ENCODE data around the gene PTPRN2.

The PTPRN2 gene

DNA sequence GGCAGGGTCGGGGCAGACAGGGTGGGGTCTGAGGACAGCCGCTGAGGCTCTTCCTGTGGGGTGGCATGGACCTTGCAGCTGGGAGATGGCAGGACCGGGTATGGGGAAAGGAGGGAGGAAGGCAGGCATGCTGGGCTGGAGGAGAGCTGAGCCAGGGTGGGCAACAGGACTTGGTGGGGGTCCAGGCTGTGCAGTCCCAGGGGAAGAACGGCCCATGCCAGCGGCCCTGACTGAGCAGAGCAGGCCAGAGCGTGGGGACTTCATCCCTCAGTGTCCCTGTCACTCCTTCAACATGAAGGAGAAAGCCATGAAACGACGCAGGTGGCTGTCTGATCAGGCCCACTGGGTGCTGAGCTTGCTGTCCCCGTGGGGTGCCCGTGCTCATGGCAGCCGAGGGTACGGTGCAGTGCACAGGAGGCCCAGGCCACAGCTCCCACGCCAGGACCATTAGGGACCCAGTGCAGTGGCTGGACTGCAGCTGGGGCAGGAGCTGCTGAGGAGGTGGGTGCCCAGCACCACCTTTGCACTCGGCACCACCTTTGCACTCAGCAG lies 519.6 kb downstream of the PTPRN2 start:
- DNase-seq (ENCODE audit: low spot score) = no peak

DNA sequence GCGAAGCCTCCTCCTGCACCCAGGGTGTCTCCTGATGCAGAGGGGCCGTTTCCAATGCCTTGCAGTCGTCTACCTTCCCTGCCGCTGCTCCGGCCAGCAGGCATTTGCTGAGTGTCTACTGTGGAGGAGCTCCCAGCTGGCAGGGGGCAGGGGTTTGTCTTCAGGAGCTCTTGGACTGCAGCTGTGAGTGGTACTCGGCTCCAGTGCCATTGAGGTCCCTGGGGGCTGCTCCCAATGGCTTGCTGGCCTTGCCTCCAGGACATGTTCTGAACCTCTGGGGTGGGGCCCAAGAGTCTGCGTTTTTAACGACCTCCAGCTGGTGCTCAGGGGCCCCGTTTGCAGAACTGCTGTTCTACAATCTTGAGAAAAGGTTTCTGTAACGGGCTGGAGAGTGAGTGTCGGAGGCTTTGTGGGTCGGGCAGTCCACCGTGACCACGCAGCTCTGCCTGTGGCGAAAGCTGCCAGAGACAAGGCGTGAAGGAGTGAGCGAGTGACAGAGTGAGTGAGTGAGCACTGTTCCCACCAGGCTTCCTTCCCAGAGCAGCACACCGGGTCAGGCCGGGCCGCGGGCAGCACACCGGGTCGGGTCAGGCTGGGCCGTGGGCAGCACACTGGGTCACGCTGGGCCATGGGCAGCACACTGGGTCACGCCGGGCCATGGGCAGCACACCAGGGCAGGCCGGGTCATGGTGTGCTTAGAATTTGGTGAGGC lies 520.2 kb downstream of the PTPRN2 start:
- no peak for DNase-seq (ENCODE audit: low spot score)

DNA sequence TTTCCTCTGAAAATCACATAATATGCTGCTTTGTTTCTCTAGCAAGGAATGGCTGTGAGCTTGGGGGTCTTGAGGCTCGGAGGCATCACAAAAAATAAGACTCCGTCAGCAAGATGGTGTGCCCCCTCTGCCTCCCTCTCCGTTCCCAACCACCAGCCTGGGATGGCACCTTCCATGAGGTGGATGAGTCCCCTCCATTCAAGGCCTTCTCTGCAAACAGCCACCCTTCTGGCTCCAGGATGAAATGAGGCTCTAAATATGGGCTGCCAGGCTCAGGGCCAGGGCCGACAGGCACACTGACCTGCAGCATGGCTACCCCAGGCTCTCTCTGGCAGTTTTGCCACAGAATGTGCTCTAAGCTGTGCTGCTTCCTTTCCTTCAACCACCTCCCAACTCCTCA lies 521.5 kb downstream of the PTPRN2 start:
- no peak for DNase-seq (ENCODE audit: low spot score)

DNA sequence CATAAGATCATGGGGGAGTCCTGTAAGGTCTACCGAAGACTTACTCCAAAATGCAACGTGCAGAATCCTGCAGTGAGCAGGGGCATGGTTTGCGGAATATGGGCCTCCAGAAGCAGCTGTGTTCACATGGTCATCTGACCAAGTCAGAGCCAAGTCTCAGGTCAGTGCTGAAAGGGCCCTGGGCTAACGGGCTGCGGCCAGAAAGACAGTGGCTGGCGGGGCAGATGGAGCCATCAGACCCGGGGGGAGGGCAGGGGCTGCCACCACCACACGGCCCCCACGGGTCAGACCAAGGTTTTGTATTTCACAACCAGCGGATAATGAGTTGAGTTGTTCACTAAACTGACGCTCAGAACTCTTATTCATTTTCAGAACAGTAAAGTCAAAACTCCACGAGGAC lies 522.3 kb downstream of the PTPRN2 start:
- DNase-seq (ENCODE audit: low spot score) = no peak

DNA sequence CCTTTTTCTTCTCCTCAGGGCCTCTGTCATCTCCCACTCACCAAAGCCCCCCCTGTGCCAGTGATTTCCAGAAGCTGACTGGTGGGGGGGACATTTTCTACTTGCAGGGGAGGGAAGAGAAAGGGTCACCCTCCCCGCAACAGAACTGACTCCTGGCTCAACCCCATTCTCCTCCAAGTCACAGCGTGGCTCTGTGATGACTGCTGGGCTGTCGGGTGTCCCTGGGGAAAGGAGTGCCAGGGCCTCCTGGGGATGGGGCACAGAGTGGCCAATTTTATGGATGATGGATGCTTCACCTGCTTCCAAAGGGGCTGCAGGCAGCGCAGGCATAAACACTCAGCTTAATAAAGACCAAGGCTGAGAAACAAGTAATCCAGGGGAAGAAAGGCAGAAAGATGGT lies 523.0 kb downstream of the PTPRN2 start:
- no peak for DNase-seq (ENCODE audit: low spot score)

DNA sequence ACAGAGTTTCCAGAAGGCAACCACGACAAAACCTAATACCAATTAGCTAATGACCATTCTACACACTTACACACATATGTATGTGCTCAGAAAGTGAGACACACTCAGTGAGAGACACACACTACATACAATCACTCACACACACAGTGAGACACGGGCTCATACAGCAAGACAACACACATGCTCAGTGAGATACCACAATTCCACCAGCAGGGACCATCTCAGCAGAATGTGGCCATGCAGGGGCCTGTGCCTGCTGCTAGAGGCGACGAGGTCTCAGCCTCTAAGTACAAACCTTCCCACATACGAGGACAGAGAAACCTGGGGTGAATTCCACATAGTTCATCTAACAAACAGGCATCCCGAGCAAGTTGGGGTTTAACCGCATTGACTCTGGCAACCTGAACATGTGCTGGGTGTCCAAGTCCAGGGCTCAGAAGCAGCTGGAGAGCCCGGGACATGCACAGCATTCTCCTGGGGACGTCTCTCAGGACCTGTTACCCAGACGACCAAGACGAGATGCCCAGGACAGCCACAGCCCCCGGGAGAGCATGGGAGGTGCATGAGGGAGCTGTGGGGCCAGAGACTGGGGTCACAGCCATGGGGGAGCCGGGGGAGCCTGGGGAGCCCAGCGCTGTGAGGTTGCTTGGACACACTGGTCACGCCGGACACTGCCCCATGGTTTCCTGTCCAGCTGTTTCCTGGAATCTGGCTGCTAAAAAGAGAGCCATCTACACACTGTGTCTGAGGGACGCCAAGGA lies 523.6 kb downstream of the PTPRN2 start:
- no peak for DNase-seq (ENCODE audit: low spot score)

DNA sequence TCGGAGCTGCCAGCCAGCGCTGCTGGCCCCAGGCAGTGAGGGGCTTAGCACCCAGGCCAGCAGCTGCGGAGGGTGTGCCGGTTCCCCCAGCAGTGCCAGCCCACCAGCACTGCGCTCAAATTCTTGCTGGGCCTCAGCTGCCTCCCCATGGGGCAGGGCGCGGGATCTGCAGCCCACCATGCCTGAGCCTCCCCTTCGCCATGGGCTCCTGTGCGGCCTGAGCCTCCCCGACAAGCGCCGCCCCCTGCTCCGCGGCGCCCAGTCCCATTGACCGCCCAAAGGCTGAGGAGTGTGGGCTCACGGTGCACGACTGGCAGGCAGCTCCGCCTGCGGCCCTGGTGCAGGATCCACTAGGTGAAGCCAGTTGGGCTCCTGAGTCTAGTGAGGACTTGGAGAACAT lies 525.0 kb downstream of the PTPRN2 start:
- DNase-seq (ENCODE audit: low spot score) = no peak

DNA sequence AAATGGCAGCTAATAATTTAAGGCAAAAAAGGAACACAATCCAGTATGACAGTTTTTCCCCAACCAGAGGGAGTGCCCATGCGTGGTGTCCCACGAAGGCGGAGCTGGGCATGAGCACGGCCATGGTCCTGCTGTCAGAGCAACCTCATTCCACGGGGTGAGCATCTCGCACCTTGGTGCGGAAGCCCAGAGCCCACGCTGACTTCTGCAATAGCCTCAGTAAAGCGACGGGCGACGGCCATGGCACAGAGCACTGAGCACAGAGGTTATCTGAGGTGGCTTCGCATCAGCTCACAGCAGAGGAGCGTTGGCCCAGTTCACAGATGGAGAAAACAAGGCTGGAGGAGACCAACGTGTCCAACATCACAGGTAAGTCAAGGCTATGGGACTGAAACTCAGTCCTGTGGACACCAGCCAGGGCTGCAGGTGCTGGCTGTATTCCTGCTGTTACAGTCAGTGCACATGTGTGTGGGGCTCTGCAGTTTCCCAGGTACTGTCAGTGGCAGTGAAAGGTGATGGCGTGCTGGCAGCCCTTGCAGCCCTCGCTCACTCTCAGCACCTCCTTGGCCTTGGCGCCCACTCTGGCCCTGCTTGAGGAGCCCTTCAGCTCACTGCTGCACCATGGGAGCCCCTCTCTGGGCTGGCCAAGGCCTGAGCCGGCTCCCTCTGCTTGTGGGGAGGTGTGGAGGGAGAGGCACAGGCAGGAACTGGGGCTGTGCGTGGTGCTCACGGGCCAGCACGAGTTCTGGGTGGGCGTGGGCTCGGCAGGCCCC lies 525.6 kb downstream of the PTPRN2 start:
- no peak for DNase-seq (ENCODE audit: low spot score)

DNA sequence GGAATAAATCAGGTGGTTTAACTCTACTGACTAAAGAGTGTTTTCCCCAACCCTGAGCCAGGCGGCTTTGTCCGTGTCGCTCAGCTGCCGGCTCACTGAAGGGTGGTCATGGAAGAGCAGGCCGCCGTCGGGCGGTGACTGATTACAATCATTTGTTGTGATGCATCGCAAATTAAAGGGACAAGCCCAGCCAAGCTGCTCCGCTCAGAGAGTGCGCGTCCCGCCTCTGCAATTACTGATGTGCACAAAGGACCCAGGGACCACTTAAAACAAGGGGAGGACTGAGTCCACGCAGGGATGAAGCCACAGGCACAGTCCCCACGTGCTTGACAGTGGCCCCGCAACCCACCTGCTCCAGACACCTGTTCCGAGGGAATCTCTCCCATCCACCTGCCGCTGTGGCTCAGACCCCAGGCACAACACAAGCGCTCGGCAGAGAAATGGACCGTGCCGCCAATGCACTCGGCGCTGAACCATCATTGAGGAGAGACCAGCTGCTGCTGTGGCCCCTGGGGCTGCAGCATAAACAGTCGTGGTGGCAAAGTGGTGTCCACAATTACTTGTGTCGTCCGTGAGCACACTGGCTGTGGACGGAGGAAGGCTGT lies 526.5 kb downstream of the PTPRN2 start:
- DNase-seq (ENCODE audit: low spot score) = no peak

DNA sequence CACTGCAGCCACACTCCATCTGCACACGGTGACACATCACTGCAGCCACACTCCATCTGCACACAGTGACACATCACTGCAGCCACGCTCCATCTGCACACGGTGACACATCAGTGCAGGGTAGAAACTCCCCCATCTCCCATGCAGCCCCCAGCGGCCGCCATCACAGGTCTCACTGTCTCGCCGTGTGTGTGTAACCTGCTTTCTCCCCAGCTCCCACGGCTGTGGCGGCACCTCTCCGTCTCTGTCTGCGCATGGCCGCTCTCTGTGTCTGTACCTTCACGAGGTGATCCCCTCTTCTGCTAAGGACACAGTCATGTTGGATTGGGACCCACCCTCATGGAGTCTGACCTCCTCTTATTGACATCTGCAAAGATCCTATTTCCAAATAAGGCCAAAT lies 527.4 kb downstream of the PTPRN2 start:
- DNase-seq (ENCODE audit: low spot score) = no peak

DNA sequence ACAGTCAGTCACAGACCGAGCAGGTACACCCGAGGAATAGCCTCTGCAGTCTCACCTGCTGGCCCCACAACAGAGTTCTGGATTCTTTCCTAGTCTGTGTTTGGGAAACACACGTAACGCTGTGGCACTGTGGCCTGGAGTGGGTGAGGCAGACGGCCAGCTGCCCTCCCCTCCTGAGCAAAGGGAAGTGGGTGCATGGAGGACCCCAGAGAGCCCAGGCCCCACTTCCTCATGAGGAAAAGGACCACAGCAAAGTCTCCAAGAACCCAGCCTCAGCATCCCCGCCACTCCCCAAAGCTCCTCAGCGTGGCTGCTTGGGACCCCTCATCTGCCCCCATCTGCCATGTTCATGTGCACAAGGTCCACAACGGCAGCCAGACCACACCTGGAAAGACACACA lies 530.2 kb downstream of the PTPRN2 start:
- DNase-seq (ENCODE audit: low spot score) = no peak

DNA sequence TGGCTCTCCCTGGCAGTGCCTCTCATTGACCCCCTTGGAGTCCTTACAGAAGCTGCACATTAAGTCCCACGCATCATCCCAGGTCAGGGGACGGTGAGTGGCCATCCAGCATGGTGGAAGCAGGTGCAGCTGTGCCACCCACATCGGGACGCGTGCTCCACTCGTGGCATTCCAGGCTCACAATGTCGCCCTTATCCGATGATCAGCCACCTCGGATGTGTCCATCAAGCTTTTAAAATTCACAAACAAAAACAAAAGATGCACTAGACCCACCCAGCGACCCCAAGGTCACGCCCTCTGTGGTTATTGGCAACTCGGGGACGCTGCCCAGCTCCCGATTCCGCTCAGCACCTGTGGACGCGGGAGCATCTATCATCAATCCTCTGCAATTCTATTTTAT lies 530.9 kb downstream of the PTPRN2 start:
- DNase-seq (ENCODE audit: low spot score) = no peak

DNA sequence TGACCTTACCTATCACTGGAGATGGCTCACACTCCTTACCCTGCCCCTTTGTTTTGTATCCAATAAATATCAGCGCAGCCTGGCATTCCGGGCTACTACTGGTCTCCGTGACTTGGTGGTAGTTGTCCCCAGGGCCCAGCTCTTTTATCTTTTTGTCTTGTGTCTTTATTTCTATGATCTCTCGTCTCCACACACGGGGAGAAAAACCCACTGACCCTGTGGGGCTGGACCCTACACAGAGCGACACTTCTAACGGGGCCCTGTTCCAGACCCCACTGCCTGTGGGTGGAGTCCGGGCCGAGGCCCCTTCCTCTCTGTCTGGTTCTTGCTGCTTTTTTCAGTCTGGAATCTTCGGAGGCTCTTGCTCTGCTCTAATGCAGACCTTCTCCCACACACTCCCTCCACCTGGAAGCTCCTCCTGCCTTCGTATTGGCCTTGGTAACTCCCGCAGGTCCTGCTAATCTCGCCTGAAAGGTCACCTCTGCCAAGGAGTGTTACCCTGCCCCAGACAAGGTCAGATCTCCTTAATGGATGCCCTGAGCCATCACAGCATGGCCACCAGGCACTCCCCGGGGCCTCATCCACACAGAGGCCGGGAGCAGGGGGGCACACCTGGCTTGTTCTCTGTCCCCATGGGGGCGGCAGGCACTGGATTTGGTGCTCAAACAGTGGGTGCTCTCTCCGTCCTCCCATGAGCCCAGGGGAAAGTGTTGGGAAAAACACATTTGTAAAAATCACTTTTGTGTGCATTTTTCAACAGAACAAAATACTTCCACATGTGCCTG lies 531.7 kb downstream of the PTPRN2 start:
- no peak for DNase-seq (ENCODE audit: low spot score)

DNA sequence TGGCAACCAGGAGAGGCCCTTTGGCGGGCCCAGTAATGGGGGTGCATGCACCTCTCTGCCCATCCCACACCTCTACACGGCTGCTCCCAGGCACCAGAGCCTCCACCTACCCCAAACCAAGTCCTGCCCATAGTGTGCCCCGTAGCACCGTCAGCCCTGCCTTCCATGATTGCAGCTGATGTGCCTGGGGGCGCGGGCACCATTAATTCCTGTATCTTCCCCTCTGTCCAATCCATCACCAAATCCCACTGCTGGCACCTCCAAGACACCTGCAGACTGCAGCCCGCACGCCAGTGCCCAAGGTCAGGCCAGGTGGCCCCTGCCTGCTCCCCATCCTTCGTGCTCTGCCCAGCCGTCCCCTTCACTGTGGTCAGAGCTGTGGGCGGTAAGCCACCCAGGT lies 533.0 kb downstream of the PTPRN2 start:
- no peak for DNase-seq (ENCODE audit: low spot score)

DNA sequence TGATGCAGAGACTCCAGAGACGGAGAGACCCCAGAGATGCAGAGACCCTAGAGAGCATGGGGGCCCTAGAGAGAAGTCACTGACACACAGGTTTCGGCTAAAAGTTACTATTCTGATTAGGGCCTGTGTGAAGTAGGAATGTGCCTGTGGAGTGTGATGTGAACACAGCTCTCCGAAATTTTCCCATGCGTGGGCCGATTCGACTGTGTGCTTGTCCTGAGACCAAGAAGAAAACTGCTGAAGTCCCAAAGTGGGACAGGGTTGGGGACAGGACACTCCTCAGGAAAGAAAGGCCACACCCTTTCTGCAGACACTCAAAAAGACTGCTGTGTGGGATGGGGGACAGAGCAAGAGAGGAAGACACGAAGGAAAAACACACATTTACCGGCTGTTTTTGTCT lies 533.5 kb downstream of the PTPRN2 start:
- DNase-seq (ENCODE audit: low spot score) = no peak

DNA sequence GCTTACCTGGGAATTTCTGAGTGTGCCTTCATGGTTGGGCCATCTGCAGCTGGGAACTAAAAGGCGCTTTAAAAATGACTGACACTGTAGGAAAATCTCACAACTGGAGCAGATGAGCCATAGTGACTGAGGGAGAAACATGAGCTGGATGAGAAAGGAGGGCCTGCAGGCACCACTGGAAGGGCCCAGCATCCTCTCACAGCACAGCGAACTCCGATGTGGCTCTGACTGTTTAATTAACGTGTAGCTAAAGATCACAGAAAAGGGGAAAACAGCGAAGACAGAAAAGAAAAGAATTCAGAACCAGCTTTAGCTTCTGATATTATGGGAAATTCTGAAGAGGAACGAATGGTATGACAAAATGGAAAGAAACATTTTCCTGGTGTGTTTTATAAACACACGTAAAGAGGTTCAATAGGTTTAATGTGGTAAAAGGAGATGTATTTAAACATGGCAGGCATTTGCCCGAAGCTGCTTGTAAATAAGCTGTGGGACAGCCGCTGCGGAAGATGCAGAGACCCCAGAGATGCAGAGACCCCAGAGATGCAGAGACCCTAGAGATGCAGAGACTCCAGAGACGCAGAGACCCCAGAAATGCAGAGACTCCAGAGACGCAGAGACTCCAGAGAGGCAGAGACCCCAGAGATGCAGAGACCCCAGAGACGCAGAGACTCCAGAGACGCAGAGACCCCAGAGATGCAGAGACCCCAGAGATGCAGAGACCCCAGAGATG lies 534.3 kb downstream of the PTPRN2 start:
- no peak for DNase-seq (ENCODE audit: low spot score)

DNA sequence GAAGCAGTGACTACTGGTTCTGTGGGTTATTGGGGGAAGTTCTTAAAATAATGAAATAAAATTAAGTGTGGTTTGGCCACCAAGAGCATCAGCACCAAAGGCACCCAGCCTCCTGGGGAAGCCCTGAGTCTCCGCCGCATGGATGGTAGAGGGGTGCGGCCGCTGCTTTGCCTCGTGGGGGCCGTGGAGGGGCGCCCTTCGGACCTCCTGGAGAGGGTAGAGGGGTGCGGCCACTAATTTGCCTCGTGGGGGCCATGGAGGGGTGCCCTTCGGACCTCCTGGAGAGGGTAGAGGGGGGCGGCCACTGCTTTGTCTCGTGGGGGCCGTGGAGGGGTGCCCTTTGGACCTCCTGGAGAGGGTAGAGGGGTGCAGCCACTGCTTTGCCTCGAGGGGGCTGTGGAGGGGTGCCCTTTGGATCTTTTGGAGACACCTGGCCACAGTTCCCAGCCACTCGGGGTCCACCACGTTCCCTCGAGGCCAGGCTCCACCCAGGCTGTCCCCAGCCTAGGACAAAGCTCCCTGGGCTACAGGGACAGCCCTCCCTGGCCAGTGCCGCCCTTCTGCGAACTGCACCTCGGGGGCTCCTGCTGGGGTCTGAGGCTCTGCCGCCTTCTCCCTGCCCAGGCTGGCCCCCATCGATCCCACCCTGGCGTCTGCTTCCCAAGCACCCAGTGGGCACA lies 535.1 kb downstream of the PTPRN2 start:
- no peak for DNase-seq (ENCODE audit: low spot score)

DNA sequence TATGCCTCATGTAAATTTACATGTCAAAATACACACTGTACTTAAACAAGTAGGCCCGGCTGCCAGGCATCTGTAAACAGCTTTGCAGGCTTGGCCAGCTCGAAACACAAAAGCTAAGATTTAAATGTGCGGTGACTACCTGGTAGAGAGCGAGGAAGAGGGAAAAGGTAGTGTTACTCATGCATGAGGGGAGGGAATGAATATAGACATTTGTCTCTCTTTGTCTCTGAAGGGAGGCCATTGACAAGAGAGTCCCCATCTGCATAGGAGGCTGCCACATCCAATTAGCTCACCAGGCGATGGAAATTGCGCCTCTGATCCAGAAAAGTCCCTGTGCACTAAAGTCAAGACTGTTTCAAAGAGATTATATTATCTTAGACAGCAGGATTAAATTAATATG lies 535.8 kb downstream of the PTPRN2 start:
- no peak for DNase-seq (ENCODE audit: low spot score)

DNA sequence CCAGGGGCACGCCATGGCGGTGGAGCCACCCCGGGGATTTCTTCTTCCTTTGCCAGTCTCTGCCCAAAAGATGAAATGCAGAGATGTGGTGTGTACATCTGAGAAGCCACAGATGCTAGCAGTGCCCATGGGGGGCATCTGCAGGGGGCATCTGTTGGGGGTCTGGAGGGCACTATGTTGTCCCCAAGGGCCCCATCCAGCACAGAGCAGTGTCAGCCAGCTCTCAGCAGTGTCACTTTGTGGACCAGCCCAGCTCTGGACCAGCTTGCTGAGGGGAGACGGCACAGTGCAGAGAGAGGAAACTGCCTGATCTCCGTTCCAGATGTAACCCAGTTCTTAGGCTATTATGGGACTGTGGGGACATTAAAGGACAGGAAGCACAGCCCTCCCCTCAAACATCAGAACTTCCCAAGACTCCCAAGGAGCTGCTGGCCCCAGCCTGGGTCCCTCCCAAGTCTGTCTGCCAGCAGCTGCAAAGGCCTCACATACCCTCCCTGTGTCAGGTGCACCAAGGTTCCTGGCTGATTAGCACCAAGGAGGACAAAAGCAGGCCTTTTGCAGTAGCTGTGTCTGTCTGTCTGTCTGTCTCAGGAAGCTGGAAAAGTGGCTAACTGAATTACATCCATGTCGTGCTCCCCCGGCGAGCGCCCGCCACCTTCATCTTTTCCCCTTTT lies 536.5 kb downstream of the PTPRN2 start:
- no peak for DNase-seq (ENCODE audit: low spot score)

Data from SW480 (cell line).